C1 segment of cervical spinal cord (tissue), 14 donors: ENCODE results near the gene RPS26.
A peak's percentile ranks its signal among the peaks of the same experiment; 100 is the strongest.

Experiments used
- DNase-seq, 14 donors: peaks; one replicate each; lab custom pipeline; 2025; lab: John Stamatoyannopoulos, UW

RPS26 gene

GRCh38 chr12:56078931-56079722, 37.4 kb downstream of the RPS26 start:
- peak in 12 of 14 donors; percentile 21 to 88 (median 75) for DNase-seq

- DNase-seq = peak in 12 of 14 donors; percentile 15 to 84 (median 66)
Measured at GRCh38 chr12:56079723-56080555, 38.2 kb downstream of the RPS26 start, which contains the start of gene ERBB3. ERBB3 (plus strand) TSS chr12:56080165; CDS start chr12:56080301, 136 bp downstream.

GRCh38 chr12:56080556-56081138, 38.9 kb downstream of the RPS26 start:
- peak in 4 of 14 donors; percentile 23 to 32 (median 28) for DNase-seq

GRCh38 chr12:56081393-56082347, 40.0 kb downstream of the RPS26 start:
- peak in 9 of 14 donors; percentile 19 to 70 (median 49) for DNase-seq

GRCh38 chr12:56082382-56082781, 40.7 kb downstream of the RPS26 start:
- DNase-seq = peak in 6 of 14 donors; percentile 39 to 67 (median 55)

GRCh38 chr12:56082967-56083366, 41.2 kb downstream of the RPS26 start:
- DNase-seq = peak in 13 of 14 donors; percentile 16 to 86 (median 71)

GRCh38 chr12:56084958-56085543, 43.3 kb downstream of the RPS26 start:
- DNase-seq = peak in 2 of 14 donors; percentile 5 to 11

- DNase-seq = no peak
Measured at GRCh38 chr12:56086096-56086495, 44.4 kb downstream of the RPS26 start.

- no peak for DNase-seq
Measured at GRCh38 chr12:56086608-56087007, 44.9 kb downstream of the RPS26 start.

GRCh38 chr12:56087220-56087619, 45.5 kb downstream of the RPS26 start:
- DNase-seq = peak in 2 of 14 donors; percentile 1 to 5
